Right atrium auricular region (tissue), 2 donors: ENCODE data around the gene FUT6. TPM values are rescaled to one million over a fixed set of nuclear protein-coding genes. Genes with fewer than 3 reads are reported as not detected.
"Not testable (repeated sequence)": the region's sequence is repeated elsewhere in the genome, so short reads cannot be mapped to it uniquely, and the experiment has no call there.

Source experiments
- DNase-seq: peaks from one replicate; pipeline ENCODE4 v3.0.0-alpha.2; 2019; ENCODE audit warnings: low spot score
- H3K27ac ChIP-seq, 2 donors: fragments of 200-600 bp; sonication (generic); 1 replicate in 1 of 2; 2 replicates in 1 of 2; pipeline ENCODE4 v1.5.1; 2016 to 2019
- H3K27me3 ChIP-seq, 2 donors: fragments of 200-600 bp; sonication (generic); one replicate each; pipeline versions ENCODE4 v1.5.1 to v1.6.0; 2017 to 2019
- H3K36me3 ChIP-seq: fragments of 200-600 bp; sonication (generic); one replicate; pipeline ENCODE4 v1.5.1; 2016
- H3K4me1 ChIP-seq, 2 donors: fragments of 200-600 bp; sonication (generic); one replicate each; pipeline versions ENCODE4 v1.5.1 to v1.6.0; 2017 to 2019
- H3K4me3 ChIP-seq, 2 donors: fragments of 200-600 bp; sonication (generic); 1 replicate in 1 of 2; 2 replicates in 1 of 2; pipeline ENCODE4 v1.5.1; 2017 to 2019; ENCODE audit warnings: mild to moderate bottlenecking in 1 of 2, moderate library complexity in 1 of 2
- H3K9me3 ChIP-seq, 2 donors: fragments of 200-600 bp; sonication (generic); one replicate each; pipeline ENCODE4 v1.5.1; 2019
- CTCF ChIP-seq, 2 donors: fragments of 200-600 bp; sonication (generic); IDR thresholded peaks; one replicate each; pipeline ENCODE4 v1.5.1; 2019; ENCODE audit warnings: antibody characterized with exemption in 2 of 2
- total RNA-seq, 2 donors: library from RNA; depleted of rRNA; stranded (reverse); fragments of >200 nt; gene quantifications; one replicate each; pipeline ENCODE4 v1.1.0, GENCODE V29; 2016

Gene FUT6
- total RNA-seq, 2 donors from 2014 or later: not detected

GRCh38 chr19:5850189-5850588 is 10.7 kb upstream of the FUT6 start:
- H3K27me3 ChIP-seq: no peaks in the 10 kb centered on the region
- no peak for DNase-seq
- no peaks in the 10 kb centered on the region for H3K4me1 ChIP-seq
- H3K9me3 ChIP-seq: no peaks in the 10 kb centered on the region
- no peak overlapping the region for H3K4me3 ChIP-seq
- no peak for TF ChIP-seq CTCF (IDR thresholded peaks at IDR 0.05)
- H3K36me3 ChIP-seq: no peaks in the 10 kb centered on the region
- no peak overlapping the region for H3K27ac ChIP-seq

- not testable (repeated sequence) for H3K4me1 ChIP-seq, H3K4me3 ChIP-seq, H3K36me3 ChIP-seq, H3K27ac ChIP-seq, DNase-seq, H3K9me3 ChIP-seq, H3K27me3 ChIP-seq
Measured at GRCh38 chr19:5848621-5849020, 9.1 kb upstream of the FUT6 start.

- H3K27ac ChIP-seq, DNase-seq, H3K9me3 ChIP-seq, H3K36me3 ChIP-seq, H3K27me3 ChIP-seq, H3K4me3 ChIP-seq, H3K4me1 ChIP-seq: not testable (repeated sequence)
Measured at GRCh38 chr19:5847846-5848245, 8.3 kb upstream of the FUT6 start.

- DNase-seq: no peak
- Histone ChIP-seq H3K36me3 (no peaks in the 10 kb centered on the region), H3K4me1 (no peaks in the 10 kb centered on the region), H3K27me3 (no peaks in the 10 kb centered on the region), H3K4me3 (no peak overlapping the region), H3K27ac (no peak overlapping the region), H3K9me3 (no peaks in the 10 kb centered on the region)
- TF ChIP-seq CTCF (IDR thresholded peaks at IDR 0.05): no peak
Measured at GRCh38 chr19:5844456-5845433, 5.2 kb upstream of the FUT6 start.

GRCh38 chr19:5843295-5843927 is 3.9 kb upstream of the FUT6 start:
- DNase-seq: no peak
- Histone ChIP-seq H3K4me1 (no peaks in the 10 kb centered on the region), H3K27ac (no peak overlapping the region), H3K4me3 (no peak overlapping the region), H3K9me3 (no peaks in the 10 kb centered on the region), H3K27me3 (no peaks in the 10 kb centered on the region), H3K36me3 (no peaks in the 10 kb centered on the region)
- TF ChIP-seq CTCF (IDR thresholded peaks at IDR 0.05): no peak

GRCh38 chr19:5841735-5842111 is 2.2 kb upstream of the FUT6 start:
- not testable (repeated sequence) for H3K36me3 ChIP-seq, DNase-seq, H3K9me3 ChIP-seq, H3K27me3 ChIP-seq, H3K4me1 ChIP-seq, H3K27ac ChIP-seq, H3K4me3 ChIP-seq

GRCh38 chr19:5838353-5839064 is 993 bp downstream of the FUT6 start:
- no peak for TF ChIP-seq CTCF (IDR thresholded peaks at IDR 0.05)
- Histone ChIP-seq H3K4me1 (no peaks in the 10 kb centered on the region), H3K9me3 (no peaks in the 10 kb centered on the region), H3K4me3 (no peak overlapping the region), H3K27me3 (no peaks in the 10 kb centered on the region), H3K36me3 (no peaks in the 10 kb centered on the region), H3K27ac (no peak overlapping the region)
- no peak for DNase-seq
